Stomach (tissue), 9 donors: ENCODE measurements around the gene EBF3. TPM values are rescaled to one million over a fixed set of nuclear protein-coding genes. Genes with fewer than 3 reads are reported as not detected.

ENCODE experiments used
- DNase-seq, 2 donors: peaks; one replicate each; pipeline versions ENCODE4 v3.0.0 to v3.0.0-alpha.2; 2013 to 2019
- H3K27ac ChIP-seq, 5 donors: fragments of 200-600 bp in 4 of 5; sonication (generic) in 4 of 5; one replicate each; pipeline ENCODE4 v1.5.1; 2013 to 2019; ENCODE audit warnings: mild to moderate bottlenecking in 1 of 5, moderate library complexity in 1 of 5
- H3K27me3 ChIP-seq, 3 donors: fragments of 200-600 bp; sonication (generic); one replicate each; pipeline ENCODE4 v1.5.1; 2017 to 2019; ENCODE audit warnings: mixed run types in 1 of 3
- H3K36me3 ChIP-seq, 4 donors: fragments of 200-600 bp; sonication (generic); 1 replicate in 3 of 4; 2 replicates in 1 of 4; pipeline ENCODE4 v1.5.1; 2016 to 2019
- H3K4me1 ChIP-seq, 4 donors: fragments of 200-600 bp; sonication (generic); one replicate each; pipeline ENCODE4 v1.5.1; 2016 to 2019
- H3K4me3 ChIP-seq, 4 donors: fragments of 200-600 bp; sonication (generic) in 3 of 4; one replicate each; pipeline ENCODE4 v1.5.1; 2016 to 2019; ENCODE audit warnings: mild to moderate bottlenecking in 1 of 4
- H3K9me3 ChIP-seq, 4 donors: fragments of 200-600 bp; sonication (generic); one replicate each; pipeline ENCODE4 v1.5.1; 2016 to 2019
- CTCF ChIP-seq, 7 experiments: fragments of 450-650 bp in 4 of 7; fragments of 200-600 bp in 3 of 7; sonication (generic) in 3 of 7; IDR thresholded peaks; one replicate each; pipeline ENCODE4 v1.5.1; 2016 to 2019; ENCODE audit warnings: antibody characterized with exemption in 7 of 7, control low read depth in 2 of 7, mild to moderate bottlenecking in 1 of 7
- EP300 ChIP-seq: sonication (generic); formaldehyde crosslinking; IDR thresholded peaks from one replicate; pipeline ENCODE4 v1.6.1; 2017; ENCODE audit warnings: antibody characterized with exemption
- POLR2A ChIP-seq, 4 donors: fragments of 450-650 bp; IDR thresholded peaks; one replicate each; pipeline ENCODE4 v1.6.1; 2016; ENCODE audit warnings: antibody characterized with exemption in 4 of 4, control low read depth in 2 of 4, mild to moderate bottlenecking in 1 of 4, moderate library complexity in 1 of 4
- POLR2AphosphoS5 ChIP-seq, 3 donors: sonication (generic); formaldehyde crosslinking; IDR thresholded peaks; one replicate each; pipeline ENCODE4 v1.6.1; 2016; ENCODE audit warnings: antibody characterized with exemption in 3 of 3
- WGBS, 5 donors: extraction: QIAGEN DNeasy Blood & Tissue Kit in 3 of 5; methylation state at CpG; one replicate each; pipeline versions ENCODE4 v1.1.5 to v1.1.7; 2013 to 2018; 5-methylcytosine and 5-hydroxymethylcytosine counted together
- intact Hi-C: fragments of 100-400 bp; cut with DNase I; formaldehyde crosslinking; loops from one replicate; pipeline ENCODE4 v1.15.1; 2023; ENCODE audit warnings: low total_unique reads
- polyA plus RNA-seq, 3 donors: library from polyadenylated mRNA; stranded (reverse); fragments of 200-250 nt; gene quantifications; one replicate each; pipeline ENCODE4 v1.2.3, GENCODE V29; 2013
- total RNA-seq, 5 donors: library from RNA; depleted of rRNA; stranded (reverse); fragments of >200 nt; gene quantifications; one replicate each; pipeline versions ENCODE4 v1.1.0 to v1.2.3, GENCODE V29; 2014 to 2016
- donor health status: healthy with polysubstance abuse.
- donor health status: Bipolar disorder and iron deficiency.
- donor health status: healthy.

The EBF3 gene
- total and polyA plus RNA-seq, 8 donors: 0.19 to 7.3 (median 0.58) TPM; not detected in 3

GRCh38 chr10:129951101-129951969, 12.7 kb downstream of the EBF3 start:
- intact Hi-C loops: no loop called here
- Histone ChIP-seq H3K4me3 (no peak overlapping the region), H3K4me1 (peaks cover 0 to 3% (median 0%) of the 10 kb centered on the region in 4 donors), H3K36me3 (no peaks in the 10 kb centered on the region), H3K27me3 (peaks cover 0 to 88% (median 10%) of the 10 kb centered on the region in 3 donors), H3K27ac (no peak overlapping the region), H3K9me3 (no peaks in the 10 kb centered on the region)
- 84 to 90% (median 86%) methylated on average over 30 of the region's 30 CpGs for WGBS, 5 donors
- TF ChIP-seq EP300: no peak
- no peak for TF ChIP-seq CTCF (IDR thresholded peaks at IDR 0.05)
- no peak for TF ChIP-seq POLR2A (IDR thresholded peaks at IDR 0.05)
- TF ChIP-seq POLR2AphosphoS5 (IDR thresholded peaks at IDR 0.05): no peak
- DNase-seq: peak; percentile 16 to 44

- H3K4me3 ChIP-seq: no peak overlapping the region
- no peak overlapping the region for H3K27ac ChIP-seq
Observed at GRCh38 chr10:129950676-129951075, 13.4 kb downstream of the EBF3 start.

GRCh38 chr10:129949891-129950291, 14.2 kb downstream of the EBF3 start:
- no peaks in the 10 kb centered on the region for H3K36me3 ChIP-seq
- no peak for TF ChIP-seq POLR2A (IDR thresholded peaks at IDR 0.05)
- no peak for TF ChIP-seq CTCF (IDR thresholded peaks at IDR 0.05)
- no peak for TF ChIP-seq EP300
- no peak for TF ChIP-seq POLR2AphosphoS5 (IDR thresholded peaks at IDR 0.05)
- peak; percentile 21 to 86 for DNase-seq
- H3K27me3 ChIP-seq: peaks cover 0 to 82% (median 6%) of the 10 kb centered on the region in 3 donors
- H3K4me1 ChIP-seq: no peaks in the 10 kb centered on the region
- 6 to 26% (median 15%) methylated on average over 11 to 16 of the region's 16 CpGs for WGBS, 5 donors
- H3K4me3 ChIP-seq: no peak overlapping the region
- H3K9me3 ChIP-seq: no peaks in the 10 kb centered on the region
- H3K27ac ChIP-seq: no peak overlapping the region
- intact Hi-C loops: no loop called here

More at GRCh38 chr10:129950676-129951075, 13.4 kb downstream of the EBF3 start:
- WGBS, 5 donors: 45 to 67% (median 58%) methylated on average over 2 of the region's 2 CpGs
- no peaks in the 10 kb centered on the region for H3K9me3 ChIP-seq
- intact Hi-C loops: no loop called here
- H3K36me3 ChIP-seq: no peaks in the 10 kb centered on the region
- peaks cover 0 to 87% (median 6%) of the 10 kb centered on the region in 3 donors for H3K27me3 ChIP-seq
- TF ChIP-seq EP300 (no peak), POLR2AphosphoS5 (IDR thresholded peaks at IDR 0.05) (no peak), POLR2A (IDR thresholded peaks at IDR 0.05) (no peak), CTCF (IDR thresholded peaks at IDR 0.05) (no peak)
- DNase-seq: no peak
- H3K4me1 ChIP-seq: no peaks in the 10 kb centered on the region

- peaks cover 0 to 82% (median 6%) of the 10 kb centered on the region in 3 donors for H3K27me3 ChIP-seq
- 78 to 91% (median 83%) methylated on average over 4 to 9 of the region's 9 CpGs for WGBS, 5 donors
- DNase-seq: peak in 1 of 2 donors; percentile 17
- no peak for TF ChIP-seq POLR2AphosphoS5 (IDR thresholded peaks at IDR 0.05)
- no peak for TF ChIP-seq CTCF (IDR thresholded peaks at IDR 0.05)
- no peak for TF ChIP-seq POLR2A (IDR thresholded peaks at IDR 0.05)
- no peak for TF ChIP-seq EP300
- no peaks in the 10 kb centered on the region for H3K4me1 ChIP-seq
- H3K36me3 ChIP-seq: no peaks in the 10 kb centered on the region
- no peaks in the 10 kb centered on the region for H3K9me3 ChIP-seq
- intact Hi-C loops: no loop called here
- no peak overlapping the region for H3K4me3 ChIP-seq
- H3K27ac ChIP-seq: no peak overlapping the region
Observed at GRCh38 chr10:129949411-129949810, 14.7 kb downstream of the EBF3 start.
